Measurements from ENCODE around the gene FNTB.

Gene FNTB

DNA sequence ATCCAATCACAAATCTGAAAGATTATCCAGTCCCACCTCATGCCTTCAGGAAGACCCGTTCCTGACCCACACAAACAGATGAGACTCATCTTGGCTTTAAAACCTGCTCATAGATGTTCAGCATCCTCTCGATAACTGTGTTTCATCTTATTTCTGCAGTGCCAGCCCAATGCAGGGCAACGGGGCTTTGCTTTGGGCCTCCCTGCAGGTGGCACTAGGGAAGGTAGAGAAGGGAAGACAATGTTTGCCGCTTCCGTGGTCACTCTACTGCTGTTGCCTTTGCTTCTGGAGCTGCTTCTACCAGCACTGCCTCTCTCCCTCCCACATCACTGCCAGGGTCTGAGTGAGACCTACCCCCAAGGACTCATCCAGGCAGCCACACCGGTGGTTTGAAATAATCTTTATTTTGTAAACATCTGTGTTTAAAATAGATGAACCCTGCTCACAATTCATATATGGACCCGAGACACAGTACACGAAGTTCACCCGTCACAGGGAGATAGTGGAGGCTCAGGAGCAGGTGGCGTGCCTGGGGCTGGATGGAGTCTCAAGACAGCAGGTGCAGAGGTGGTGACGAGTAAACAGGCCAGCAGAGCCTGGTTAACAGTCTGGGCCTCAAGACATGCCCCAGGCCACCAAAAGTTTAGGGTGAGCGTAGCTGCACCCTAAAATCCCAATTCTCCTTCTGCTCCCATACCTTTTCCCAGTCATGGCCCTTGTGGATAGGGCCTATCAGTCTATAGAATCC, 41.1 kb upstream of the FNTB start:
- H3K36me3 ChIP-seq (ENCODE audit: control insufficient read depth, insufficient read depth, low read length), result peaks cover 30% of the 10 kb centered on the region
- peaks cover 23% of the 10 kb centered on the region for H3K4me1 ChIP-seq (ENCODE audit: control insufficient read depth, insufficient read depth, low read length)
- no peaks in the 10 kb centered on the region for H3K9me3 ChIP-seq (ENCODE audit: control insufficient read depth, insufficient read depth, low read depth, low read length)
- H3K27ac ChIP-seq (ENCODE audit: low read depth, low read length), result no peak overlapping the region
- H3K4me3 ChIP-seq (ENCODE audit: low read depth, low read length), result no peak overlapping the region
- no peak overlapping the region for H3K9ac ChIP-seq (ENCODE audit: low read length)
- H3K27me3 ChIP-seq (ENCODE audit: control insufficient read depth, insufficient read depth, low read length), result no peaks in the 10 kb centered on the region

DNA sequence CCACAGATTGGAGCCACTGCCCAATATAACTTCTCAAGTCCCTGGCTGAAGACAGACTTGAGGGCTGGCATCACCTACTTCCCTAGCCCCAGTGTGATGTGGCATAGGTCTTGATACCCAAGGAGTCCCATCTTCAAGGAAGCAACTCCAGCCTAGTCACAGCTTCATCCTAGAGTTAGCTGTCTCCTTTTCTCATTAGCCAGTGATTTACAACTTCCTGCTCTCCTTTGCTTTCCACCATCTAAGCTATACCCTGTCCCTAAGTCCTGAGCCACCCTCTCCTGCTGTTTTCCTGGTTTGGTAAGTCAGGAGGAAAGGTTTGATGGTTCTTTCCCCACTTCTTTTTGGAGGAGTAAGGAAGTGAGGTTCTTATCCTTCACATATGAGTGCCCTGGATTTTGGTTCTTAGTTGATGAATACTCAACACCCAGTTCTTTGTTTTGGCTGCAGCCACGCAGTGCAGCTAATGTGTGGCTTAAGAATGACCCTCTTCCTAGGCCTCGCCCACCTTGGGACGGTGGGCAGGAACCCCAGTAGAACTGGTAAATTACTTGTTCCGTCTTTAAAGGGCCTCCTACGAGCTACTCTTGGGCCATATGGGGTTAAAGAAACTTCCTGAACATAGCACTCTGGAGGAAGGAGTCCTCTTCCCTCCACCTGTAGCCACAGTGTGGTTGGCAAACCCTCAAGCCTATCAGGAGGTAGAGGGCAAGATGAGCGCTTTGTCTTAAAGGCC, 40.2 kb upstream of the FNTB start:
- Histone ChIP-seq H3K4me3 (ENCODE audit: low read depth, low read length) (no peak overlapping the region), H3K27me3 (ENCODE audit: control insufficient read depth, insufficient read depth, low read length) (no peaks in the 10 kb centered on the region), H3K4me1 (ENCODE audit: control insufficient read depth, insufficient read depth, low read length) (peaks cover 23% of the 10 kb centered on the region), H3K27ac (ENCODE audit: low read depth, low read length) (no peak overlapping the region), H3K9ac (ENCODE audit: low read length) (no peak overlapping the region), H3K36me3 (ENCODE audit: control insufficient read depth, insufficient read depth, low read length) (peaks cover 39% of the 10 kb centered on the region), H3K9me3 (ENCODE audit: control insufficient read depth, insufficient read depth, low read depth, low read length) (no peaks in the 10 kb centered on the region)

GRCh38 chr14:64947710-64948611, 38.7 kb upstream of the FNTB start:
- H3K4me1 ChIP-seq (ENCODE audit: control insufficient read depth, insufficient read depth, low read length), result peaks cover 15% of the 10 kb centered on the region
- no peak overlapping the region for H3K4me3 ChIP-seq (ENCODE audit: low read depth, low read length)
- H3K36me3 ChIP-seq (ENCODE audit: control insufficient read depth, insufficient read depth, low read length), result peaks cover 49% of the 10 kb centered on the region
- H3K9ac ChIP-seq (ENCODE audit: low read length), result no peak overlapping the region
- H3K27me3 ChIP-seq (ENCODE audit: control insufficient read depth, insufficient read depth, low read length), result no peaks in the 10 kb centered on the region
- H3K27ac ChIP-seq (ENCODE audit: low read depth, low read length), result no peak overlapping the region
- no peaks in the 10 kb centered on the region for H3K9me3 ChIP-seq (ENCODE audit: control insufficient read depth, insufficient read depth, low read depth, low read length)

GRCh38 chr14:64948612-64949210, 38.0 kb upstream of the FNTB start:
- H3K27ac ChIP-seq (ENCODE audit: low read depth, low read length), result no peak overlapping the region
- peaks cover 51% of the 10 kb centered on the region for H3K36me3 ChIP-seq (ENCODE audit: control insufficient read depth, insufficient read depth, low read length)
- H3K4me1 ChIP-seq (ENCODE audit: control insufficient read depth, insufficient read depth, low read length), result peaks cover 7% of the 10 kb centered on the region
- H3K4me3 ChIP-seq (ENCODE audit: low read depth, low read length), result no peak overlapping the region
- H3K27me3 ChIP-seq (ENCODE audit: control insufficient read depth, insufficient read depth, low read length), result no peaks in the 10 kb centered on the region
- H3K9ac ChIP-seq (ENCODE audit: low read length), result no peak overlapping the region
- H3K9me3 ChIP-seq (ENCODE audit: control insufficient read depth, insufficient read depth, low read depth, low read length), result no peaks in the 10 kb centered on the region

- H3K9ac ChIP-seq (ENCODE audit: low read length), result no peak overlapping the region
- H3K27ac ChIP-seq (ENCODE audit: low read depth, low read length), result no peak overlapping the region
- no peaks in the 10 kb centered on the region for H3K9me3 ChIP-seq (ENCODE audit: control insufficient read depth, insufficient read depth, low read depth, low read length)
- H3K36me3 ChIP-seq (ENCODE audit: control insufficient read depth, insufficient read depth, low read length), result peaks cover 56% of the 10 kb centered on the region
- H3K4me3 ChIP-seq (ENCODE audit: low read depth, low read length), result no peak overlapping the region
- H3K4me1 ChIP-seq (ENCODE audit: control insufficient read depth, insufficient read depth, low read length), result peaks cover 15% of the 10 kb centered on the region
- H3K27me3 ChIP-seq (ENCODE audit: control insufficient read depth, insufficient read depth, low read length), result no peaks in the 10 kb centered on the region
These were observed 35.8 kb upstream of the FNTB start for GRCh38 chr14:64950889-64951288.

- H3K4me3 ChIP-seq (ENCODE audit: low read depth, low read length), result no peak overlapping the region
- H3K27ac ChIP-seq (ENCODE audit: low read depth, low read length), result no peak overlapping the region
- H3K27me3 ChIP-seq (ENCODE audit: control insufficient read depth, insufficient read depth, low read length), result no peaks in the 10 kb centered on the region
- peaks cover 56% of the 10 kb centered on the region for H3K36me3 ChIP-seq (ENCODE audit: control insufficient read depth, insufficient read depth, low read length)
- H3K9me3 ChIP-seq (ENCODE audit: control insufficient read depth, insufficient read depth, low read depth, low read length), result no peaks in the 10 kb centered on the region
- no peak overlapping the region for H3K9ac ChIP-seq (ENCODE audit: low read length)
- H3K4me1 ChIP-seq (ENCODE audit: control insufficient read depth, insufficient read depth, low read length), result peaks cover 19% of the 10 kb centered on the region
These were observed 35.4 kb upstream of the FNTB start for GRCh38 chr14:64951291-64951690.

GRCh38 chr14:64951724-64952123, 35.0 kb upstream of the FNTB start:
- H3K9ac ChIP-seq (ENCODE audit: low read length), result no peak overlapping the region
- no peaks in the 10 kb centered on the region for H3K27me3 ChIP-seq (ENCODE audit: control insufficient read depth, insufficient read depth, low read length)
- no peak overlapping the region for H3K4me3 ChIP-seq (ENCODE audit: low read depth, low read length)
- no peaks in the 10 kb centered on the region for H3K9me3 ChIP-seq (ENCODE audit: control insufficient read depth, insufficient read depth, low read depth, low read length)
- H3K4me1 ChIP-seq (ENCODE audit: control insufficient read depth, insufficient read depth, low read length), result peaks cover 23% of the 10 kb centered on the region
- H3K27ac ChIP-seq (ENCODE audit: low read depth, low read length), result no peak overlapping the region
- peaks cover 56% of the 10 kb centered on the region for H3K36me3 ChIP-seq (ENCODE audit: control insufficient read depth, insufficient read depth, low read length)

GRCh38 chr14:64952598-64953309, 33.9 kb upstream of the FNTB start:
- H3K4me3 ChIP-seq (ENCODE audit: low read depth, low read length), result no peak overlapping the region
- H3K9ac ChIP-seq (ENCODE audit: low read length), result no peak overlapping the region

GRCh38 chr14:64953310-64953654, 33.4 kb upstream of the FNTB start:
- Histone ChIP-seq H3K36me3 (ENCODE audit: control insufficient read depth, insufficient read depth, low read length) (peaks cover 44% of the 10 kb centered on the region), H3K27ac (ENCODE audit: low read depth, low read length) (no peak overlapping the region)

More at GRCh38 chr14:64952598-64953309, 33.9 kb upstream of the FNTB start:
- no peaks in the 10 kb centered on the region for H3K9me3 ChIP-seq (ENCODE audit: control insufficient read depth, insufficient read depth, low read depth, low read length)
- no peaks in the 10 kb centered on the region for H3K27me3 ChIP-seq (ENCODE audit: control insufficient read depth, insufficient read depth, low read length)
- no peak overlapping the region for H3K27ac ChIP-seq (ENCODE audit: low read depth, low read length)
- H3K4me1 ChIP-seq (ENCODE audit: control insufficient read depth, insufficient read depth, low read length), result peaks cover 32% of the 10 kb centered on the region
- H3K36me3 ChIP-seq (ENCODE audit: control insufficient read depth, insufficient read depth, low read length), result peaks cover 49% of the 10 kb centered on the region

DNA sequence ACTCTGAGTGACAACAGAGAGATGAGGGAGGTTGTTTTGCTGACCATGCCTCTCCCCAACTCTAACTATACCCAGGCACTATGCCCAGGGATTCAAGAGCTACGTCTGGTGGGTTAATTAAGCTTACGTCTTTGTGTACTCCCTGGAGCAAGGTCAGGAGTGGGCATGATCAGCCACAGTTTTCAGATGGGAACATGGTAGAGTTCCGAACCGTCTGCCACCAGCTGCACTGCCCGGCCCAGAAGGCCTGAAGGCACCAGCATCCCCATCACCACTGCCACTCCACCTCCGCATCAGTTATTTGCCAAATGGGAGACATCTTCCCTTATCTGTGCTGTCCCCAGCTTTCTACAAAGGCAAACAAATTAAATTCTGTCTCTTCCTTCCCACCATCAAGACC, 33.0 kb upstream of the FNTB start:
- Histone ChIP-seq H3K4me3 (ENCODE audit: low read depth, low read length) (no peak overlapping the region), H3K36me3 (ENCODE audit: control insufficient read depth, insufficient read depth, low read length) (peaks cover 40% of the 10 kb centered on the region), H3K27me3 (ENCODE audit: control insufficient read depth, insufficient read depth, low read length) (no peaks in the 10 kb centered on the region), H3K9me3 (ENCODE audit: control insufficient read depth, insufficient read depth, low read depth, low read length) (no peaks in the 10 kb centered on the region), H3K9ac (ENCODE audit: low read length) (no peak overlapping the region), H3K27ac (ENCODE audit: low read depth, low read length) (no peak overlapping the region), H3K4me1 (ENCODE audit: control insufficient read depth, insufficient read depth, low read length) (peaks cover 32% of the 10 kb centered on the region)

More at GRCh38 chr14:64953310-64953654, 33.4 kb upstream of the FNTB start:
- H3K27me3 ChIP-seq (ENCODE audit: control insufficient read depth, insufficient read depth, low read length), result no peaks in the 10 kb centered on the region
- H3K4me1 ChIP-seq (ENCODE audit: control insufficient read depth, insufficient read depth, low read length), result peaks cover 32% of the 10 kb centered on the region
- H3K9ac ChIP-seq (ENCODE audit: low read length), result no peak overlapping the region
- H3K4me3 ChIP-seq (ENCODE audit: low read depth, low read length), result no peak overlapping the region
- no peaks in the 10 kb centered on the region for H3K9me3 ChIP-seq (ENCODE audit: control insufficient read depth, insufficient read depth, low read depth, low read length)

Measured in HUES6 (cell line).